Skeletal muscle cell (primary cell): Measurements from ENCODE around the gene STIM2.
"Not testable (repeated sequence)": the region's sequence is repeated elsewhere in the genome, so short reads cannot be mapped to it uniquely, and the experiment has no call there.

ENCODE experiments used
- DNase-seq: peaks from one replicate; pipeline ENCODE4 v3.0.0-alpha.2; 2010; ENCODE audit warnings: low read depth
- H3K4me3 ChIP-seq: 2 replicates; pipeline ENCODE4 v1.5.1; 2011; ENCODE audit warnings: low read depth, mild to moderate bottlenecking, control low read depth, low read length, moderate library complexity

The STIM2 gene

DNA sequence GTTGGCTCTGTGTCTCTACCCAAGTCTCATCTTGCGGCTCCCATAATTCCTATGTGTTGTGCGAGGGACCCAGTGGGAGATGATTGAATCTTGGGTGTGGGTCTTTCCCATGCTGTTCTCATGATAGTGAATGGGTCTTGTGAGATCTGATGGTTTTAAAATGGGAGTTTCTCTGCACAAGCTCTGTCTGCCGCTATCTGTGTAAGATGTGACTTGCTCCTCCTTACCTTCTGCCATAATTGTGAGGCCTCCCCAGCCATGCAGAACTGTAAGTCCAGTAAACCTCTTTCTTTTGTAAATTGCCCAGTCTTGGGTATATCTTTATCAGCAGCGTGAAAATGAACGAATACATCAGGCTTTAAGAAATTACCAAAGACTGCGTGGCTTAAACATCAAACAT lies 31.2 kb downstream of the STIM2 start:
- DNase-seq, result no peak
- H3K4me3 ChIP-seq, result no peak overlapping the region

- H3K4me3 ChIP-seq, result no peak overlapping the region
Observed at GRCh38 chr4:26892480-26893150, 32.0 kb downstream of the STIM2 start.

DNA sequence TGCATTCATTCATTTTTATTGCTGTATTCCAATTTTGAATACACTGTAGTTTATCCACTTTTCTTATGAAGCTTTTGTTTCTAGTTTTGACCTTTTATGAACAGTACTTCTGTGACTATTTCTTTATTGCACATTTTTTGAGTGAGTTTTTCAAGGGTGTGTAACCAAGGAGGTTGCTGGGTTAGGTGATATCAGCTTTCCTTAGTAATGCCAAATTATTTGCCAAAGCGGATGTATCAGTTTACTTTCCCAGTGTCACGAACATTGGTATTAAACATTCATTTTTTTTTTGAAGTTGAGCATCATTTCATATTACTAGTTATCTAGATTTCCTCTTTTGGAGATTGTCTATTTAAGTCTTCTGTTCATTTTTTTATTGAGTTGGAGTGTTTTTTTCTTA lies 32.9 kb downstream of the STIM2 start:
- DNase-seq, result no peak
- no peak overlapping the region for H3K4me3 ChIP-seq

More at GRCh38 chr4:26892480-26893150, 32.0 kb downstream of the STIM2 start:
- no peak for DNase-seq

DNA sequence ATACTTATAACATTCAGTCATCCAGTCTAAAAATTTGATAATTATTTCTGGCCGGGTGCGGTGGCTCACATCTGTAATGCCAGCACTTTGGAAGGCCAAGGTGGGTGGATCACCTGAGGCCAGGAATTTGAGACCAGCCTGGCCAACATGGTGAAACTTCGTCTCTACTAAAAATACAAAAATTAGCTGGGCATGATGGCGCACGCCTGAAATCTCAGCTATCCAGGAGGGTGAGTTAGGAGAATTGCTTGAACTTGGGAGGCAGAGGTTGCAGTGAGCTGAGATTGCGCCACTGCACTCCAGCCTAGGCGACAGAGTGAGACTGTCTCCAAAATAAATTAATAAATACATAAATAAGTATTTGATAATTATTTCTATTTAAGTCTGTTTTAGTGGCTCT lies 34.2 kb downstream of the STIM2 start:
- not testable (repeated sequence) for DNase-seq, H3K4me3 ChIP-seq

- DNase-seq, result no peak
- no peak overlapping the region for H3K4me3 ChIP-seq
Observed at GRCh38 chr4:26896636-26897035, 36.0 kb downstream of the STIM2 start.

DNA sequence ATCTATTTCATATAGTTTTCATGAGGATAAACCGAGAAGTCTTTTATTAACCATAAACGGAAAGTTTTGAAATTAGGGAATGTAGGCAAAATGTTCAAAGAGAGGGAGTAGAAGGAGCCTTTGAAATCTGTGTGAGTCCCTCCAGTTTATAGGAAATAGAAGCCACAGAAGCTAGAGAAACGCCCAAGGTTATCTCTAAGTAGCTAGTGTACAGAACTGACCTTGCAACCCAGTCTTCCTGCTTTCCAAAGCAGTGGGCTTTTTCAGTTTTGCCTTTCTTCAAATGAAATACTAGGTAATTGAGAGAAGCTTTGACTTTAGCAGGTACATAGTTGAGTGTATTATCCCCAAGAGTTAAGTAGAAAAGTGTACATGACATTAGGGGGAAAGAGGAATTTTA lies 39.4 kb downstream of the STIM2 start:
- H3K4me3 ChIP-seq, result no peak overlapping the region
- DNase-seq, result no peak

DNA sequence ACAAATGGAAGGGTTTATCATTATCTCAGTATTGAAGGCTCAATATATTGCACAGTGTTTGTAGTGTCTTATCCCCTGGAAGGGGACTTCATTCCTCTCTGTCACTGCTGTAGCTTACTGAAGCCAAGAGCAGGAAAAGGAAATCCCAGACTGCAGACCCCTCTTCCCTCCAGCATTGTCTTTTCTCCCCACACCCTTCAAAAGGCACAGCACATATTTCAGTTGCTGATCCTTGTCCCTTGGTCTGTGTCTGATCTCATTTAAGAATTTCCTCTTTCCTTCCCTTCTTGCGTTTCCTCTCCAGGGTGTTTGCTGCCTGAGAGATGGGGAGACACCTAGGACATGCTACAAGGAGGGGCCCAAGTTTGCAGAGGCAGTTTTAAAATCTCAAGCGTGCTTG lies 40.1 kb downstream of the STIM2 start:
- no peak overlapping the region for H3K4me3 ChIP-seq
- DNase-seq, result no peak

DNA sequence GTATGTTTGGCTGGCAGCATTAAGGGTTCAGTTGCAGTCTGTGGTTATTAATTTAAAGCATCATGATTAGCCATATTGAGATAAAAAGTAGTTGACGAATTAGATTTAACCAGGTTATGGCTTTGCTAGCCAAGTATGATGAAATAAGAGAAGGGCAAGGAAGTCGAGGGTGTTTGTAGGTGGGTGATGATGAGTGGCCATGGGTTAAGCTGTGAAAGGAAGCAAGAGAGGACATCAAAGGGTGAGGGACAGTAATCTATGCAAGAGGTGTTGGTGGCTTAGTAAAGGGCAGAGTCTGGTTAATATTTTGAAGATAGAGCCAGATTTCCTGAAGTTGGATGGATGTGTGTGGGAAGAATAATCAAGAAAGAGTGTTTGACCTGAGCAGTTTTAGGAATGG lies 44.5 kb downstream of the STIM2 start:
- DNase-seq, result no peak
- no peak overlapping the region for H3K4me3 ChIP-seq

DNA sequence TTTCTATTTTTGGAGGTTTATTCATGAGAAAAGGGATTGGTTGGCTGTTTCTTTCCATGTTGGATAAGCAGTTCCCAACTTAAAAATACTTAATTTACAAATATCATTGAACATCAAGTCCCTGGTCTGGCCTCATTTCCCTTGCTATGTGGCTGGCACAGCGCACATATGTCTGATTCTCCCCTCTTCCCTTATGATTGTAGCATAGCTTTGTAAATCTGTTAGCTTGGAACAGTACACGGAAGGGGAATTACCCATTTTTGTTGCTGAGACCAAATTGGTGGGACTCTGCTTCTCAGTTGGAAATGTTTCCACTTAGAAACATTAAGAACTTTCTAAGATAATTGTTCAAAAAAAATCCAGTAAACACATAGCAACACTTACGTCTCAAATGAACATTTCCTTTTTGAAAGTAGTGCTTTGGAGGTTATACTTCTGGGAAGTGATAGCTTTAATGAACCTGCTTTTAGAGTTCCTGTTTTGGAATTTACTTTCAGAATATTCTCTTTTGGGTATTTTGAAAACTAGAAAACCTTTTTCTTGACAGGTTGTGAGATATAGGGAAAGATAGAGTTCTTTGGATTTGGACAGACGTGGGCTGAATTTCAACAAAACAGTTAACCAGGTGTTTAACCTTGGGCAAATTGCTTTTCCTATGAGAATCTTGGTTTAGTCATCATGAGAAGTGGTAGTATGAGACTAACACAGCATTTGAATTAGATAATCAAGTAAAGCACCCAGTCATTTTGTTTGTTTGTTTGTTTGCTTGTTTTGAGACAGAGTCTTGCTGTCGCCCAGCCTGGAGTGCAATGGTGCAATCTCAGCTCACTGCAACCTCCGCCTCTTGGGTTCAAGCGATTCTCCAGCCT lies 47.3 kb downstream of the STIM2 start:
- H3K4me3 ChIP-seq, result no peak overlapping the region
- DNase-seq, result no peak

GRCh38 chr4:26909369-26909768 lies 48.7 kb downstream of the STIM2 start:
- H3K4me3 ChIP-seq, result no peak overlapping the region
- no peak for DNase-seq

- DNase-seq, result no peak
- no peak overlapping the region for H3K4me3 ChIP-seq
Observed at GRCh38 chr4:26911254-26911653, 50.6 kb downstream of the STIM2 start.

DNA sequence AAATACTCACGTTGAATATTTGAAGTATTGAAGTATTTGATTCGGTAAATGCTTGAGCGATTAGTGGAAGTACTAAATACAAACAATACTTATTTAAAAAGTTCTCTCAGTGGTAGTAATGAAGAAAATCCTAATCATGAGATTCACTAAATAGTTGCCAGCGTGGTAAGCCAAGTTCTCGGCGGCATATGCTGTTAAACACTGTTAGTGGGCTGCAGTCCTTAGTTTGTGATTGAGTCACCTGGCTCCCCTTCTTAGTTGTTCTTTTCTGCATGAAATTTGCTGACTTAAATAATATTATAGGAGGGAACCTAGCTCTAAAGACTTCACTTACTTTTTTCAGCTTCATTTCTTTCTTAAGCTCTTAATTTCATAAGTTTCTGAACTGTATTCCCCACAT lies 51.4 kb downstream of the STIM2 start:
- DNase-seq, result no peak

DNA sequence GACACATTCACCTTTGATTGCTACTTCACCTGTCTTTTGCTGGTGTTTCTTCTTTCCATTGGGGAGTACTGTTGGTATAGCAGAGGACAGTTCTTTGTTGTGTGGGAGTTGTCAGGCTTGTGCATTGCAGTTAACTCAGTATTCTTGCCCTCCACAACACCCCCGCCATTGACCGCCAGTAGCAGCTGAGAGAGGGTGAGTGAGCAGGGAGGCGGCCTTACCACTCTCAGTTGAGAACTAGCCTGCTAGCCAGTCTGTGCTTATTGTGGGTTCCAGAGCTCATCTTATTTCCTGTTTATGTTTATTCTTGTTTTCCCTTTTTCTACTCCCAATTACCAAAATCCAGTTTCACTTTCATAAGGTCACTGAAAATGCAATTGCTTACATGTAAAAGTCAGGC lies 52.2 kb downstream of the STIM2 start:
- DNase-seq, result no peak

More for the DNA sequence above, 51.4 kb downstream of the STIM2 start:
- H3K4me3 ChIP-seq, result no peak overlapping the region

GRCh38 chr4:26916195-26916594 lies 55.6 kb downstream of the STIM2 start:
- peak; percentile 5 for DNase-seq
- no peak overlapping the region for H3K4me3 ChIP-seq

More for the DNA sequence above, 52.2 kb downstream of the STIM2 start:
- H3K4me3 ChIP-seq, result no peak overlapping the region

DNA sequence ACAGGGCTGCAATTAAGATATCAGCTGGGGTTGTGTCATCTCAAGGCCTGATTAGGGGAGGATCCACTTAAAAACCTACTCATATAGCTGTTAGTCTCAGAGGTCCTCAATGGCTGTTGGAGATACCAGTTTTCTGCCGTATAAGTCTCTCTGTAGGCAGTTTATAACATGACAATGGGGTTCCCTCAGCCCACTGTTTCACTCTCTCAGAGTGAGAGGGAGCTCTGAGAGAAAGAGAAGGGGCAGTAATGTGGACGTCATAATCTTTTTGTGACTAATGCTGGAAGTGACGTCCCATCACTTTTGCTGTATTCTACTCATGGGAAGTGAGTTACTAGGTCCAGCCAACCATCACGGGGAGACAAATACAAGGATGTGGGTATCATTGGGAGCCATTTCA lies 70.3 kb downstream of the STIM2 start:
- H3K4me3 ChIP-seq, result no peak overlapping the region
- DNase-seq, result no peak

DNA sequence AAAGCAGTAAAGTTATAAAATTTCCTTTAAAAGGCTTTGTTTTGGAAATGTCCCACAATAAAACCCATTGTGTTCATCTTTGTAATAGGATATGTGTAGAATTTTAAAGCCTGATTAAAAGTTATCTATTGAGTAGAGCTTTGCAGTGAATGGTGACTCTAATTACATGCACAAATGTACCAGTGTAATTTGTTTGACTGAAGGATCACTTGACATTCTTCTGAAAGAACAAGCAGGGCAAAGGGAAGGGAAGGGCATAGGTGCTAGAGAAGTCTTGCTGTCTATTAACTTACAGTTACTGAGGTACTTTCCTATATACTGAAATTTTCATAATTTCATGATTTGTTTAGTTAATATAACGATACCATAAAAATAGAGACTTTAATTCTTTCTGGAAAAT lies 70.8 kb downstream of the STIM2 start:
- DNase-seq, result no peak
- H3K4me3 ChIP-seq, result no peak overlapping the region

DNA sequence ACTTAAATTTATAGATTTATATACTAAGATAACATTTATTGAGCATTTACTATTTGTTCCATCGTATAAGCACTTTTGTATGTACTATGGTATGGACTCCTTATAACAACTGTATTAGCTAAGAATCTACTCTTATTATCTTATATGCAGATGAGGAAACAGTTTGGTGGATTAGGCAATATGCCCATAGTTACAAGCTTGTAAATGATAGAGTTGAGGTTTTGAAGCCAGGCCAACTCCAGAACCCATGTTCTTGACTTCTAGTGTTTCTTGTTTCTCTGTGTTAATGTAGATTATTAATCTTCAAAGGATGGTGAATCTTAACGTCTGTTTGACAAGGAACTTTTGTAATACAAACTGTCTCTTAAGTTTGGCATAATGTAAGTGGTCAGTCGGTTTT lies 71.3 kb downstream of the STIM2 start:
- no peak for DNase-seq
- no peak overlapping the region for H3K4me3 ChIP-seq

DNA sequence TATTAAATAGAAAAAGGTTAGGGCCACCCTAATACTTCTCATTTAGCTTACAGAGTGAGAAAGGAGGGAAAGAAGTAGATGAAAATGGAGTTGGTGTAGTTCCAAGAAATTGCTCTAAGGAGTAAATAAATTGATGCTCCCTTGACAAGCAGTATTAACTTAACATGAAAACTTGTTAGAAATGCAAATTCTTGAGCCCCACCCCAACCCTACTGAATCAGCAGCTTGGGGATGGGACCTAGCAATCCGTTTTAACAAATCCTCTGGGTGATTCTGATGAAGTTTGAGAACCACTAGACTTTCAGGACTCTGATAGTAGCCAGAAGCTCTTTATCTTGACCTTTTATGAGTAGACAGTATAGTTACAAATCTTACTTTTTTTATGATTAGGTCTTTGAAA lies 74.8 kb downstream of the STIM2 start:
- no peak overlapping the region for H3K4me3 ChIP-seq
- no peak for DNase-seq

DNA sequence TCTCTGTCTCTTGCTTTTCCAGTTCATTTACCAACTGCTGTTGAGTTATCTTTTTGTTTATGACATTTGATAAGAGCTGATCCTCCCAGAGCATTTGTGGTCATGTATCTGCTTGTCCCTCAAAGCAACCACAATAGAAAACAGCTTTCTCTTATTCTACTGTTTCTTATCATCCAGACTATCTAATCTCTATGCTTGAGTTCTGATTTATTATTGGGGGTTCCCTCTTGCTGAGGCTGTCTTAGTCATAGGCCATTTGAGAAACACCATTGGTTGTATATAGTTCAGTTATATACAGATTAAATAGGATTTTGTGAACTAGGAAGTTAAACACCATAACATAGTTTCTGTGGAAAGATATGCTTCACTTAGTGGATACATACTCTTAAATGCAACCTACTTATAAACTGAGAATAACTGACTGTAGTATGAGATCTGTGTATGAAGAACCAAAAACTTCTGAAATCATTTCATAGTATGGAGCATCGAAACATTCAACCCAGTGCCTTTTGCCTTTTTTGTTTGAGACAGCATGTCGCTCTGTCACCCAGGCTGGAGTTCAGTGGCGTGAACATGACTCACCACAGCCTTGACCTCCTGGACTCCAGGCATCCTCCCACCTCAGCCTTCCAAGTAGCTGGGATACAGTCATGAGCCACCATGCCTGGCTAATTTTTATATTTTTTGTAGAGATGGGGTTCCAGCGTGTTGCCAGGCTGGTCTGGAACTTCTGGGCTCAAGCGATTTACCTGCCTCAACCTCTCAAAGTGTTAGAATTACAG lies 75.8 kb downstream of the STIM2 start:
- DNase-seq, result no peak
- H3K4me3 ChIP-seq, result no peak overlapping the region

DNA sequence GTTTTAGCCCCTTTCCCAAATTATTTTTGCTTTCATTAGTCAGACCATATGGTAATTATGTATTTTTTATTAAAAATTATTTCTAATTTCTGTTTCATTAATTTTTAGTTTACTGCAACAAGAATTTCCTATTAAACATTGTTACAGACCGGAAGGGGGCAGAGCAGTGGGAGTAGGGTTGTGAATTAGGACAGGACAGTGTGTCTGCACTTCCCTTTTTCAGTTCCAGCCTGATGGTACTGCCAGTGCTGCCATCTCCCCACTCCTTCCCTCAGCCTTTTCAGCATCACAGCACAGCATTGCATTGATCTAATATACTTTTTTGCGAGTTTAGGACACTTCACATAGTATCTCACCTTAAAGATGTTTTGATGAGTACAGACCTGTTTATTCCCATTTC lies 76.5 kb downstream of the STIM2 start:
- DNase-seq, result no peak
- no peak overlapping the region for H3K4me3 ChIP-seq
